ENCODE data around the gene RALY.

- TF ChIP-seq CTCF (conservative IDR thresholded peaks at IDR 0.05) (no peak), ZFX (IDR thresholded peaks at IDR 0.05) (no peak)
These were observed 90.7 kb downstream of the RALY start for GRCh38 chr20:34084227-34084923.

All from C4-2B (cell line).